Glutamatergic neuron (in vitro differentiated cells): ENCODE data around the gene ARCN1. TPM values are rescaled to one million over a fixed set of nuclear protein-coding genes. Genes with fewer than 3 reads are reported as not detected.

Source experiments
- DNase-seq: peaks from one replicate; pipeline ENCODE4 v3.0.0; 2022
- H3K27ac Mint-ChIP-seq: one replicate; pipeline ENCODE4 v1.8.0; 2020; ENCODE audit warnings: mild to moderate bottlenecking, mixed read lengths, inconsistent platforms; ENCODE audit not compliant: unreplicated experiment
- H3K27me3 Mint-ChIP-seq: one replicate; pipeline ENCODE4 v1.8.0; 2020; ENCODE audit warnings: mild to moderate bottlenecking, moderate library complexity, mixed read lengths, inconsistent platforms; ENCODE audit not compliant: unreplicated experiment
- H3K36me3 Mint-ChIP-seq: one replicate; pipeline ENCODE4 v1.8.0; 2020; ENCODE audit warnings: mild to moderate bottlenecking, mixed read lengths, inconsistent platforms; ENCODE audit not compliant: unreplicated experiment
- H3K4me1 Mint-ChIP-seq: one replicate; pipeline ENCODE4 v1.8.0; 2020; ENCODE audit warnings: mild to moderate bottlenecking, low read depth, mixed read lengths, inconsistent platforms; ENCODE audit not compliant: unreplicated experiment
- H3K4me3 Mint-ChIP-seq: one replicate; pipeline ENCODE4 v1.8.0; 2020; ENCODE audit warnings: mild to moderate bottlenecking, mixed read lengths, inconsistent platforms; ENCODE audit not compliant: unreplicated experiment
- H3K9me3 Mint-ChIP-seq: one replicate; pipeline ENCODE4 v1.8.0; 2020; ENCODE audit warnings: mild to moderate bottlenecking, moderate library complexity, mixed read lengths, inconsistent platforms; ENCODE audit not compliant: unreplicated experiment
- total RNA-seq: library from RNA; stranded (reverse); fragmentation: NEBNext Ultra II Directional; extraction: Animal tissue kit (Norgen Biotek cat#: 25700); gene quantifications from one replicate; pipeline ENCODE4 v1.2.1, GENCODE V29; 2021; ENCODE audit not compliant: unreplicated experiment
- TF ChIP-seq, protein P1 (sequence below): fragments of 200-600 bp; sonication (generic); IDR thresholded peaks from one replicate; pipeline ENCODE4 v1.5.0; 2021; ENCODE audit not compliant: partially characterized antibody, unreplicated experiment

The ARCN1 gene
- total RNA-seq, 1 donor from 2014 or later: 118 TPM

DNA sequence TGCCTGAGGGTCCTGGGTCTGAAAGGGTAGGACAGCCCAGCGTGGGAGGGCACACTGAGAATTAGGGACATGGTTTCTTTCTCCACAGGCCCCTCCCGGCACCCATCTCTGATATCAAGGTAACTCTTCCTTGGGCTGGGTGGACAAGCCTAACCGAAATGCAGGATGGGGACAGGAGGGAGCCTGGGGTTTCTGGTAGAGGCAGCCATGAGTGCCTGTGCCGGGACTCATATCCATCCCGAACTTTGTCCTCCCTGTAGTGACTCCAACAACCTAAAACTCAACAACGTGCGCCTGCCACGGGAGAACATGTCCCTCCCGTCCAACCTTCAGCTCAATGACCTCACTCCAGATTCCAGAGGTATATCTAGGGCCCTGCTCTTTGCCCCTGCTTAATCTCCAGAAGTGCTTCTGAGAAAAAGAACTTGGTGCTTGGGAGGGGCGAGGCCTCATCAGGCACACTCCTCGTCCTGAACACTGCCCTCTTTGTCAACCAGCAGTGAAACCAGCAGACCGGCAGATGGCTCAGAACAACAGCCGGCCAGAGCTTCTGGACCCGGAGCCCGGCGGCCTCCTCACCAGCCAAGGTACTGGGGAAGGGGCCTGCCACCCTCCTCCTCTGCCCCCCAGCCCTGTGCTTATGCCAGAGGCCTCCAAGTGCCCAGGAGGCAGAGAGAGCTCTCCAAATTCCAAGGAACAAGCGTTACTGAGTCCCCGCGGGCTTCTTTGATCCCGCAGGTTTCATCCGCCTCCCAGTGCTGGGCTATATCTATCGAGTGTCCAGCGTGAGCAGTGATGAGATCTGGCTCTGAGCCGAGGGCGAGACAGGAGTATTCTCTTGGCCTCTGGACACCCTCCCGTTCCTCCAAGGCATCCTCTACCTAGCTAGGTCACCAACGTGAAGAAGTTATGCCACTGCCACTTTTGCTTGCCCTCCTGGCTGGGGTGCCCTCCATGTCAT lies 38.2 kb upstream of the ARCN1 start:
- Mint-ChIP-seq H3K27me3 (peaks cover 21% of the 10 kb centered on the region), H3K9me3 (peaks cover 16% of the 10 kb centered on the region), H3K4me3 (peak overlapping the region; percentile 65), H3K36me3 (peaks cover 5% of the 10 kb centered on the region), H3K4me1 (peaks cover 13% of the 10 kb centered on the region), H3K27ac (peak overlapping the region; percentile 69)
- TF ChIP-seq, protein P1, sequence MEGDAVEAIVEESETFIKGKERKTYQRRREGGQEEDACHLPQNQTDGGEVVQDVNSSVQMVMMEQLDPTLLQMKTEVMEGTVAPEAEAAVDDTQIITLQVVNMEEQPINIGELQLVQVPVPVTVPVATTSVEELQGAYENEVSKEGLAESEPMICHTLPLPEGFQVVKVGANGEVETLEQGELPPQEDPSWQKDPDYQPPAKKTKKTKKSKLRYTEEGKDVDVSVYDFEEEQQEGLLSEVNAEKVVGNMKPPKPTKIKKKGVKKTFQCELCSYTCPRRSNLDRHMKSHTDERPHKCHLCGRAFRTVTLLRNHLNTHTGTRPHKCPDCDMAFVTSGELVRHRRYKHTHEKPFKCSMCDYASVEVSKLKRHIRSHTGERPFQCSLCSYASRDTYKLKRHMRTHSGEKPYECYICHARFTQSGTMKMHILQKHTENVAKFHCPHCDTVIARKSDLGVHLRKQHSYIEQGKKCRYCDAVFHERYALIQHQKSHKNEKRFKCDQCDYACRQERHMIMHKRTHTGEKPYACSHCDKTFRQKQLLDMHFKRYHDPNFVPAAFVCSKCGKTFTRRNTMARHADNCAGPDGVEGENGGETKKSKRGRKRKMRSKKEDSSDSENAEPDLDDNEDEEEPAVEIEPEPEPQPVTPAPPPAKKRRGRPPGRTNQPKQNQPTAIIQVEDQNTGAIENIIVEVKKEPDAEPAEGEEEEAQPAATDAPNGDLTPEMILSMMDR: no peak
- peak; percentile 33 for DNase-seq

DNA sequence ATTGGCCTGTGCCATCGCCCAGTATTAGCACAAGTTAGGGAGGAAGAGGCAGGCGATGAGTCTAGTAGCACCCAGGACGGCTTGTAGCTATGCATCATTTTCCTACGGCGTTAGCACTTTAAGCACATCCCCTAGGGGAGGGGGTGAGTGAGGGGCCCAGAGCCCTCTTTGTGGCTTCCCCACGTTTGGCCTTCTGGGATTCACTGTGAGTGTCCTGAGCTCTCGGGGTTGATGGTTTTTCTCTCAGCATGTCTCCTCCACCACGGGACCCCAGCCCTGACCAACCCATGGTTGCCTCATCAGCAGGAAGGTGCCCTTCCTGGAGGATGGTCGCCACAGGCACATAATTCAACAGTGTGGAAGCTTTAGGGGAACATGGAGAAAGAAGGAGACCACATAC lies 36.9 kb upstream of the ARCN1 start:
- Mint-ChIP-seq H3K36me3 (peaks cover 6% of the 10 kb centered on the region), H3K9me3 (peaks cover 7% of the 10 kb centered on the region), H3K27ac (peak overlapping the region; percentile 2), H3K4me1 (peaks cover 7% of the 10 kb centered on the region), H3K27me3 (peaks cover 10% of the 10 kb centered on the region), H3K4me3 (no peak overlapping the region)
- no peak for DNase-seq
- TF ChIP-seq, protein P1: no peak

DNA sequence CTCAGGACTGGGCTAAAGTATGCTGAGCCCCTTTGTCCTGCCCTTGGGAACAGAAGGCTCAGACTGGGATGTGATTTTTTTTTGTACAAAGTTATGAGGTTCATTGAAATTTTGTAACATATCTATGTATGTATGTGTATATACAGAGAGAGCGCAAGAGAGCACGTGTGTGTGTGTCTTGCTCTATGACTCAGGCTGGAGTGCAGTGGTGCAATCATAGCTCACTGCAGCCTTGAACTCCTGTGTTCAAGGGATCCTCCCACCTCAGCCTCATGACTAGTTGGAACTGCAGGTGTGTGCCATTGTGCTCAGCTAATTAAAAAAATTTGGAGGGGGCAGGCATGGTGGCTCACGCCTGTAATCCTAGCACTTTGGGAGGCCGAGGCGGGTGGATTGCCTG lies 35.5 kb upstream of the ARCN1 start:
- TF ChIP-seq, protein P1: no peak
- H3K4me1 Mint-ChIP-seq: peaks cover 7% of the 10 kb centered on the region
- no peak overlapping the region for H3K27ac Mint-ChIP-seq
- no peak overlapping the region for H3K4me3 Mint-ChIP-seq
- H3K36me3 Mint-ChIP-seq: peaks cover 13% of the 10 kb centered on the region
- DNase-seq: no peak
- peaks cover 2% of the 10 kb centered on the region for H3K9me3 Mint-ChIP-seq
- H3K27me3 Mint-ChIP-seq: peaks cover 8% of the 10 kb centered on the region

DNA sequence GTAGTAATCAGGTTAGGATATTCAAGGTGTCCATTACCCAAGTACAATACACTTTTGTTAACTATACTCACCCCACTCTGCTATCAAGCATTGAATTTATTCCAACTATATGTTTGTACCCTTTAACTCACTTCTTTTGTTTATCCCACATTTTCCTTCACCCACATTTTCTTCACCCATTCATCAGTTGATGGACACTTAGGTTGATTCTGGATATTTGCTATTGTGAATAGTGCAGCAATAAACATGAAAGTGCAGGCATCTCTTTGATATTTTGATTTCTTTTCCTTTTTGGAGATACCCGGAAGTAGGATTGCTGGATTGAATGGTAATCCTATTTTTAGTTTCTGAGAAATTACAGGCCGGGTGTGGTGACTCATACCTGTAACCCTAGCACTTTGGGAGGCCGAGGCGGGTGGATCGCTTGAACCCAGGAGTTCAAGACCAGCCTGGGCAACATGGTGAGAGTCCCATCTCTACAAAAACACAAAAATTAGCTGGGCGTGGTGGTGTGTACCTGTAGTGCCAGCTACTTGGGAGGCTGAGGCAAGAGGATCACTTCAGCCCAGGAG lies 34.7 kb upstream of the ARCN1 start:
- TF ChIP-seq, protein P1: no peak
- Mint-ChIP-seq H3K9me3 (peaks cover 2% of the 10 kb centered on the region), H3K27ac (no peak overlapping the region), H3K4me3 (no peak overlapping the region), H3K4me1 (peaks cover 7% of the 10 kb centered on the region), H3K36me3 (peaks cover 13% of the 10 kb centered on the region), H3K27me3 (peaks cover 5% of the 10 kb centered on the region)
- DNase-seq: no peak
